Measurements from ENCODE around the gene ERN1.

Gene ERN1

DNA sequence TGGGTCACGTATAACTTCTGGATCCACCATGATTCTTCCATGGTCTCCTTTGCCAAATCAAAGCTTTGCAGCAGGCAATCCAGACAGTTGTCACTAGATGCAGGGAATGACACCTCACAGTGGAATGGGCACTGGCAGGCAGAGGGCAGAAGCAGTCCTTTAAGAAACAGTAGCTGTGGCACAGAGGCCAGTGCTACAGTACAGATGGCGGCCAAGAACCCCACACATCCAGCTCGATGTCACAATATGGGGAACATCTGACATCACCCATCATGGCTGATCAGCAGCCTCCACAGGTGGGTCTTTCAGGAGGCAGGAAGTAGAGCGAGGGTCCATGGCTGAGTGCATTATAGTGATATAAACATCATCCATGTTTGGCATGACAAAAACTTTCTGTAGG, 18.8 kb upstream of the ERN1 start:
- no peak for DNase-seq
- Histone ChIP-seq H3K9me3 (no peaks in the 10 kb centered on the region), H3K36me3 (peaks cover 0 to 39% (median 22%) of the 10 kb centered on the region in 3 donors), H3K4me3 (no peak overlapping the region), H3K4me1 (peaks cover 0 to 31% (median 25%) of the 10 kb centered on the region in 4 donors), H3K27ac (peak overlapping the region in 1 of 2 donors; percentile 8), H3K27me3 (no peaks in the 10 kb centered on the region)
- intact Hi-C loops (cut with DNase I; ENCODE audit: low total_unique reads): no loop called here
- TF ChIP-seq, protein P1, sequence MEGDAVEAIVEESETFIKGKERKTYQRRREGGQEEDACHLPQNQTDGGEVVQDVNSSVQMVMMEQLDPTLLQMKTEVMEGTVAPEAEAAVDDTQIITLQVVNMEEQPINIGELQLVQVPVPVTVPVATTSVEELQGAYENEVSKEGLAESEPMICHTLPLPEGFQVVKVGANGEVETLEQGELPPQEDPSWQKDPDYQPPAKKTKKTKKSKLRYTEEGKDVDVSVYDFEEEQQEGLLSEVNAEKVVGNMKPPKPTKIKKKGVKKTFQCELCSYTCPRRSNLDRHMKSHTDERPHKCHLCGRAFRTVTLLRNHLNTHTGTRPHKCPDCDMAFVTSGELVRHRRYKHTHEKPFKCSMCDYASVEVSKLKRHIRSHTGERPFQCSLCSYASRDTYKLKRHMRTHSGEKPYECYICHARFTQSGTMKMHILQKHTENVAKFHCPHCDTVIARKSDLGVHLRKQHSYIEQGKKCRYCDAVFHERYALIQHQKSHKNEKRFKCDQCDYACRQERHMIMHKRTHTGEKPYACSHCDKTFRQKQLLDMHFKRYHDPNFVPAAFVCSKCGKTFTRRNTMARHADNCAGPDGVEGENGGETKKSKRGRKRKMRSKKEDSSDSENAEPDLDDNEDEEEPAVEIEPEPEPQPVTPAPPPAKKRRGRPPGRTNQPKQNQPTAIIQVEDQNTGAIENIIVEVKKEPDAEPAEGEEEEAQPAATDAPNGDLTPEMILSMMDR (IDR thresholded peaks at IDR 0.05): peak in 1 of 2 experiments; percentile 18

GRCh38 chr17:64148017-64148631, 18.2 kb upstream of the ERN1 start:
- peak overlapping the region; percentile 8 to 92 for H3K27ac ChIP-seq
- H3K4me1 ChIP-seq: peaks cover 0 to 31% (median 25%) of the 10 kb centered on the region in 4 donors
- no peak overlapping the region for H3K4me3 ChIP-seq
- DNase-seq: no peak
- intact Hi-C loops (cut with DNase I; ENCODE audit: low total_unique reads): no loop called here
- no peaks in the 10 kb centered on the region for H3K9me3 ChIP-seq
- TF ChIP-seq, protein P1 (IDR thresholded peaks at IDR 0.05): no peak
- H3K36me3 ChIP-seq: peaks cover 0 to 33% (median 22%) of the 10 kb centered on the region in 3 donors
- no peaks in the 10 kb centered on the region for H3K27me3 ChIP-seq

DNA sequence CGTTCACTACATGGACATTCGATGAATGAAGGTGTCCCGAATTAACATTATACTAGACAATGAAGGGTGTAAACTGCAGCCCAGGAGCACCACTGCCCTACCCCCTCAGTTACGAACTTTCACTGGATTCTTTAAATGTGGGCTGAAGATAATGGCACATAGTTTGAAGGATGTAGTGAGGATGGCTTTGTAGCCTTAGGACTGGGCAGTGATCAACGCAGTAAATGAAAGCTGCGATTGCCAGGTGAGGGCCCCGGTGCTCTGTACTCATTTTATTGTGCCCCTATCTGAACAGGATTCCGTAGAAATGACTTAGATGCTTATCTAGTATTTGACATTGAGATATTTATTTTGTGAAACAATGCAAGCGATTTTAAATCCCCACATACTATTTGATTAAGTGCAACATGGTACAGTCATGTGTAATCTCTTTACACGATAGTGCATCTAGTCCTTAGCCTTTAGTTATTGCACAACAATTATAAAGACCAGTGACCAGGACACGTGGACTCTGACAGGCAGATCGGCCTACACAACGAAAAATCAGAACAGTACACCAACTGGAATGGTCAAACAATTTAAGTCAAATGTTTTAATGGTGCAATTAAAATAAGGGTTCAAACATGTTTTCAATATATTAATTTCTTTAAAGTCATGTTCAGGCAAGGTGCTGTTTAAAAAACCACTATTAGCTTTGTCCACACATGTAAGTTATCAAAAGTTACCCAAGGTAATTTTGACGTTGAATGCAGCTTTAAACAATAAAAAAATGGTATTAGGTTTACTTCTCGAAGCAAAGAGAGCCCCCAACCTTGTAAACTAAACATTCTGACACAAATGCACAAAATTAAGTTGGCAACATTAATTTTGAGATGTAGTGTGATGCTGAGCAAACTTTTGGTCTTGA, 17.4 kb upstream of the ERN1 start:
- intact Hi-C loops (cut with DNase I; ENCODE audit: low total_unique reads): no loop called here
- TF ChIP-seq, protein P1 (IDR thresholded peaks at IDR 0.05): no peak
- Histone ChIP-seq H3K27ac (peak overlapping the region; percentile 92 to 98), H3K27me3 (no peaks in the 10 kb centered on the region), H3K9me3 (no peaks in the 10 kb centered on the region), H3K4me3 (peak overlapping the region; percentile 74 to 96), H3K4me1 (peaks cover 0 to 24% (median 19%) of the 10 kb centered on the region in 4 donors), H3K36me3 (peaks cover 0 to 26% (median 17%) of the 10 kb centered on the region in 3 donors)
- DNase-seq: no peak

- H3K9me3 ChIP-seq: no peaks in the 10 kb centered on the region
- no peaks in the 10 kb centered on the region for H3K27me3 ChIP-seq
- TF ChIP-seq, protein P1 (IDR thresholded peaks at IDR 0.05): no peak
- H3K4me1 ChIP-seq: peaks cover 0 to 21% (median 18%) of the 10 kb centered on the region in 4 donors
- intact Hi-C loops (cut with DNase I; ENCODE audit: low total_unique reads): no loop called here
- H3K27ac ChIP-seq: peak overlapping the region; percentile 92 to 98
- peak overlapping the region; percentile 74 to 96 for H3K4me3 ChIP-seq
- peaks cover 0 to 21% (median 15%) of the 10 kb centered on the region in 3 donors for H3K36me3 ChIP-seq
- DNase-seq: peak; percentile 79 to 87
Measured at GRCh38 chr17:64146418-64147109, 16.6 kb upstream of the ERN1 start.

DNA sequence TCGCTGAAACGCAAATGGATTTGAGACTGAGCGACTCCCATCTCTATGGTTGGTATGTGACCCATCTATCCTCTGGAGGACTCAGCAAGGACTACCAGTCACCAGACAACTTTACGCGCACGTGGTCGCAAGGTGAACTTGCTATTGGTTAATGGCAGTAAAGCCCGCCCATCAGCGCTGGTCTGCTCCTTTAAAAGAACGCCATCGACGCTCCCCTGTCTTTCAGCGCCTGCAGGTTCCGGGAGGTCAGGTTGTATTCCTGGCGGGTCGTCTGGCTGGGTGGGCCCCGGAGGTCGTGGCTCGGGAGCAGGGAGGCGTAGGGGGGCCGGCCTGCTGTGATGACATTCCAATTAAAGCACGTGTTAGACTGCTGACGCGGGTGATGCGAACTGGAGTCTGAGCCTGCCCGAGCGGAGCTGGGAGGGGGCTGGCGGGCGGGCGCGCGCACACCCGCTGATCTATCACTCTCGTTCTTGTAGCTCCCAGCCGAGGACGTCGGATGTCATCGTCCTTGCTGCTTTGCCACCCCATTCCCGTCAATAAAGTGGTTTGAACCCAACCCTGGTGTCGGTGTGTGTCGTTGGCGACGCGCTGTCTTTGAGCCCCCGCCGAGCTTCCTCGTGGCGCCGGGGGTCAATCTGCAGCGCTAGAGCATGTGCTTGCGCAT, 15.9 kb upstream of the ERN1 start:
- no peaks in the 10 kb centered on the region for H3K27me3 ChIP-seq
- peak; percentile 98 for DNase-seq
- intact Hi-C loops (cut with DNase I; ENCODE audit: low total_unique reads): no loop called here
- TF ChIP-seq, protein P1 (IDR thresholded peaks at IDR 0.05): peak in 1 of 2 experiments; percentile 37
- H3K36me3 ChIP-seq: peaks cover 0 to 21% (median 14%) of the 10 kb centered on the region in 3 donors
- no peaks in the 10 kb centered on the region for H3K9me3 ChIP-seq
- H3K4me3 ChIP-seq: peak overlapping the region; percentile 74 to 96
- peak overlapping the region; percentile 92 to 98 for H3K27ac ChIP-seq
- peaks cover 0 to 21% (median 18%) of the 10 kb centered on the region in 4 donors for H3K4me1 ChIP-seq

Data from tibial artery (tissue), 4 donors.